Calu3 (cell line): Measurements from ENCODE around the gene FRAS1. TPM values are rescaled to one million over a fixed set of nuclear protein-coding genes. Genes with fewer than 3 reads are reported as not detected.

Experiments used
- BruUV-seq: library from RNA; stranded (reverse); fragments of 400-500 nt; replicated peaks from 2 replicates; lab custom pipeline; 2021; lab: Mats Ljungman, UMichigan
- CTCF ChIA-PET: fragments of 300-600 bp; sonication (Branson Sonifier 250); formaldehyde crosslinking; loops from one replicate; lab custom pipeline; 2022; ENCODE audit warnings: antibody characterized with exemption; lab: Charles Lee
- DNase-seq: peaks from one replicate; pipeline ENCODE4 v3.0.0; 2022
- H3K27ac Mint-ChIP-seq: one replicate; pipeline ENCODE4 v1.8.0; 2022; ENCODE audit warnings: mixed read lengths; ENCODE audit not compliant: unreplicated experiment
- H3K27me3 Mint-ChIP-seq: one replicate; pipeline ENCODE4 v1.8.0; 2022; ENCODE audit warnings: mixed read lengths; ENCODE audit not compliant: unreplicated experiment
- H3K36me3 Mint-ChIP-seq: one replicate; pipeline ENCODE4 v1.8.0; 2022; ENCODE audit warnings: mild to moderate bottlenecking, moderate library complexity, mixed read lengths; ENCODE audit not compliant: insufficient read depth, unreplicated experiment
- H3K4me1 Mint-ChIP-seq: one replicate; pipeline ENCODE4 v1.8.0; 2022; ENCODE audit warnings: mild to moderate bottlenecking, low read depth, mixed read lengths; ENCODE audit not compliant: unreplicated experiment
- H3K4me3 Mint-ChIP-seq: one replicate; pipeline ENCODE4 v1.8.0; 2022; ENCODE audit warnings: mild to moderate bottlenecking, low read depth, moderate library complexity, mixed read lengths; ENCODE audit not compliant: unreplicated experiment
- H3K9me3 Mint-ChIP-seq: one replicate; pipeline ENCODE4 v1.8.0; 2022; ENCODE audit warnings: low read depth, mixed read lengths; ENCODE audit not compliant: unreplicated experiment
- intact Hi-C: fragments of 100-400 bp; cut with micrococcal nuclease; formaldehyde crosslinking; loops from one replicate; pipeline ENCODE4 v1.10.0; 2022; ENCODE audit not compliant: unreplicated experiment
- total RNA-seq: library from RNA; stranded (reverse); gene quantifications from 2 replicates; pipeline ENCODE4 v1.2.3, GENCODE V29; 2022
- TF ChIP-seq, protein P1 (sequence below): fragments of 200-600 bp; IDR thresholded peaks from one replicate; pipeline ENCODE4 v1.8.0; 2022; ENCODE audit warnings: antibody characterized with exemption; ENCODE audit not compliant: unreplicated experiment

The FRAS1 gene
- total RNA-seq, 1 experiment from 2014 or later, result 29.4 TPM

DNA sequence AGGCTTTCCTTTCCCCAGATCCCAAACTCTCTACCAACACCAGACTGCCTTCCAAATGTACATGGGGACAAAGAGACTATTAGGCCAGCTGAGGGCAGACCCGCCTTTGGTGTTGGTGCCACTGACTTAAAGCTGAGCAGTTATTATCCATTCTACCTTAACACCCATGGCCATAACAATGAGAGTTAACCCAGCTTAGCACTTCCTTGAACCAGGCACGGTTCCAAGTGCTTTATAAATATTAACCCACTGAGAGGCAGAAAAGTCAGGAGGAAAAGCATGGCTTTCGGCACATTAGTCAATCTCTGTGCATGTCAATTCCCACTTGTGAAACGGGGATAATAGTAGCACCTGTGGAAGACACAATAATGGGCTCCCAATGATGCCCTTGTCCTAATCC is 251.4 kb downstream of the FRAS1 start:
- CTCF ChIA-PET, result interaction anchor here (1.2 kb wide), 1 partner anchor 249 kb away, joined by 3 read pairs; no protein-coding TSS in a partner anchor
- DNase-seq, result peak; percentile 13
- intact Hi-C loops, result no loop called here

DNA sequence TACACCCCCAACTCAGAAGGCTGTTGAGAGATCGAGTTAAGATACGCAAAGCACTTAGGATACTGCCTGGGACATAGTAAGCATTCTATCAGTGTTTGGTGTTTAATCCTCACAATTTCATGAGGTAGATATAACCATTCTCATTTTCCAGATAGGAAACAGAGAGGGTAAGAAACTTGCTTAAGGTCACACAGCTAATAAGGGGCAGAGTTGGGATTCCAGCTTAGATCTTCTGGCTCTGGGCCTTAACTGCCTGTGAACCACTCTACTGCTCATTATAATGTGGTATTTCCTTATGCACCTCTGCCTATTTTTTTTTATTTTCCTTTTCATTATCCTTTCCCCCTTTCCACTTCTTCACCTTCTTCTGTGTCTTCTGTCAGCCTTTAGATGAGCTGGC is 252.2 kb downstream of the FRAS1 start:
- DNase-seq, result no peak
- Mint-ChIP-seq H3K27ac (no peak overlapping the region), H3K4me1 (peaks cover 28% of the 10 kb centered on the region), H3K27me3 (no peaks in the 10 kb centered on the region), H3K36me3 (peaks cover 11% of the 10 kb centered on the region), H3K9me3 (peaks cover 2% of the 10 kb centered on the region), H3K4me3 (no peak overlapping the region)
- CTCF ChIA-PET, result interaction anchor here (0.6 kb wide), 1 partner anchor 501 kb away, joined by 4 read pairs; no protein-coding TSS in a partner anchor
- intact Hi-C loops, result no loop called here
- TF ChIP-seq, protein P1, sequence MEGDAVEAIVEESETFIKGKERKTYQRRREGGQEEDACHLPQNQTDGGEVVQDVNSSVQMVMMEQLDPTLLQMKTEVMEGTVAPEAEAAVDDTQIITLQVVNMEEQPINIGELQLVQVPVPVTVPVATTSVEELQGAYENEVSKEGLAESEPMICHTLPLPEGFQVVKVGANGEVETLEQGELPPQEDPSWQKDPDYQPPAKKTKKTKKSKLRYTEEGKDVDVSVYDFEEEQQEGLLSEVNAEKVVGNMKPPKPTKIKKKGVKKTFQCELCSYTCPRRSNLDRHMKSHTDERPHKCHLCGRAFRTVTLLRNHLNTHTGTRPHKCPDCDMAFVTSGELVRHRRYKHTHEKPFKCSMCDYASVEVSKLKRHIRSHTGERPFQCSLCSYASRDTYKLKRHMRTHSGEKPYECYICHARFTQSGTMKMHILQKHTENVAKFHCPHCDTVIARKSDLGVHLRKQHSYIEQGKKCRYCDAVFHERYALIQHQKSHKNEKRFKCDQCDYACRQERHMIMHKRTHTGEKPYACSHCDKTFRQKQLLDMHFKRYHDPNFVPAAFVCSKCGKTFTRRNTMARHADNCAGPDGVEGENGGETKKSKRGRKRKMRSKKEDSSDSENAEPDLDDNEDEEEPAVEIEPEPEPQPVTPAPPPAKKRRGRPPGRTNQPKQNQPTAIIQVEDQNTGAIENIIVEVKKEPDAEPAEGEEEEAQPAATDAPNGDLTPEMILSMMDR, result no peak
- no TSS peak for BruUV-seq

More for the DNA sequence above, 251.4 kb downstream of the FRAS1 start:
- Mint-ChIP-seq H3K36me3 (peaks cover 11% of the 10 kb centered on the region), H3K27ac (no peak overlapping the region), H3K27me3 (no peaks in the 10 kb centered on the region), H3K4me1 (peaks cover 28% of the 10 kb centered on the region), H3K9me3 (peaks cover 2% of the 10 kb centered on the region), H3K4me3 (no peak overlapping the region)
- BruUV-seq, result no TSS peak
- TF ChIP-seq, protein P1, result no peak

DNA sequence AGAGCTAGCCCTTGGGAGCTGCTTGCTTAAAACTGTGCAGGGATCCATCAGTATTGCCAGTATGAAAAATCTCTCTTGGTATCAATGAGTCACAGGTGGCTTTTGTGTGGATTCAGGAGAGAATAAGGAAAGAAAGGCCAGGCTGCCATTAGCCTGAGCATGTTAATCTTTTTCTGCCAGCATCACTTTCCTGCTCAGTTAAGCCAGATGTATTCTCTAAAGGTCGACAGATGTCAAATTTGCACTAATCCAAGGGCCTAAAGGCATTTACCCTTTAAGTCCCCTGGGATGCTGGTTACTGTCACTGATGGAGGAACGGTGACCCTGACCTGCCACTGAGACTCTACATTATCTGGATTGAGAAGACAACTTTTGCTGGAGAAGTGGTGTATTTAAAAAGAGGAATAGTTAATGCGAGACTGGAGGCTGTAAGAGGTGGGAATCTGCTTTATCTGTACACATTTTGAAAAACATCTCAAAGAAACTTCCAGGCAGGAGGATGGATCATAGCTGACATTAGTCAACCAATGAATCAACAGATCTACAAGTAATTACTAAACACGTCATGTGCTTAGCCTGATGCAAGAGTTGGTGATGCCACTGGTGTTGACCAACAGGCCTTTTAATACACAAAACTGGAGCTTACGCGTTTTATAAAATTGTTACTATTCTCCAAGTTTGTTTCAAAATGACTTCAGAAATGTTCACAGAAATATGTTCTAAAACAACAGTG is 253.1 kb downstream of the FRAS1 start:
- intact Hi-C loops, result loop anchor here (10.0 kb wide), 1 partner anchor 255 kb away; the partner anchor contains the start of gene FRAS1
- H3K27ac Mint-ChIP-seq, result no peak overlapping the region
- peaks cover 28% of the 10 kb centered on the region for H3K4me1 Mint-ChIP-seq
- no peaks in the 10 kb centered on the region for H3K9me3 Mint-ChIP-seq
- no TSS peak for BruUV-seq
- DNase-seq, result no peak
- no peak overlapping the region for H3K4me3 Mint-ChIP-seq
- CTCF ChIA-PET, result no interaction called here
- no peaks in the 10 kb centered on the region for H3K27me3 Mint-ChIP-seq
- H3K36me3 Mint-ChIP-seq, result peaks cover 11% of the 10 kb centered on the region
- TF ChIP-seq, protein P1, result no peak

DNA sequence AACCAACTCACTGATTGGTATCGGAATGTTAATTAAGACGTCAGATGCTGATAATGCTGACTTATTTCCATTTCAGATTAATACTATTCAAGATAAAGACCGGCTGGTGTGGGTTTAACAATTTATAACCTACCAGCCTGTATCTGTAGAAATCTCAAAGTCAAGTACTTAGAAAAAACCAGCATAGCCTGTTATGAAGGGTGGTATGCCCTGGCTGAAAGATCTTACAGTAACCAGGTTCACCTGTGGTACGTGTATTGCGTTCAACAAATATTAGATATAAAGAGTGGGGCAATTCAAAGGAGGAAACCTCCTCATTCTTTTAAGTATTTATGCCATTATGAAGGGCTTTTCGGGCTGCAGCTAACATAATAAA is 253.6 kb downstream of the FRAS1 start:
- no peak overlapping the region for H3K27ac Mint-ChIP-seq
- peaks cover 28% of the 10 kb centered on the region for H3K4me1 Mint-ChIP-seq
- H3K9me3 Mint-ChIP-seq, result no peaks in the 10 kb centered on the region
- DNase-seq, result no peak
- TF ChIP-seq, protein P1, result no peak
- no peaks in the 10 kb centered on the region for H3K27me3 Mint-ChIP-seq
- H3K4me3 Mint-ChIP-seq, result no peak overlapping the region
- intact Hi-C loops, result loop anchor here (10.0 kb wide), 1 partner anchor 256 kb away; the partner anchor contains the start of gene FRAS1
- CTCF ChIA-PET, result no interaction called here
- BruUV-seq, result no TSS peak
- H3K36me3 Mint-ChIP-seq, result peaks cover 11% of the 10 kb centered on the region
